IMR-90 (cell line): Measurements from ENCODE around the gene TIGD3. TPM values are rescaled to one million over a fixed set of nuclear protein-coding genes. Genes with fewer than 3 reads are reported as not detected.

Experiments used
- ATAC-seq: fragments of 200-7000 bp; cut with Tn5 transposase; 2 replicates; pipeline ENCODE4 v1.9.1; 2020; ENCODE audit warnings: low read depth, mild to moderate bottlenecking, moderate library complexity
- BruUV-seq: library from RNA; stranded (reverse); fragments of 400-500 nt; replicated peaks from 2 replicates; lab custom pipeline; 2021; lab: Mats Ljungman, UMichigan
- CTCF ChIA-PET: fragments of 300-600 bp; formaldehyde crosslinking; extraction: SDS; loops from one replicate; lab custom pipeline; 2021; ENCODE audit warnings: antibody characterized with exemption; lab: Yijun Ruan, JAX
- POLR2A ChIA-PET: fragments of 300-600 bp; sonication (Branson Sonifier 250); formaldehyde crosslinking; loops from one replicate; lab custom pipeline; 2022; ENCODE audit warnings: antibody characterized with exemption; ENCODE audit not compliant: unreplicated experiment; lab: Charles Lee
- DNase-seq: peaks from one replicate; pipeline ENCODE4 v3.0.0; 2013
- H2AFZ ChIP-seq: replicated peaks from 2 replicates; pipeline ENCODE3; 2013; ENCODE audit warnings: low read length, mild to moderate bottlenecking; ENCODE audit not compliant: poor library complexity
- H2AK5ac ChIP-seq: 2 replicates; pipeline ENCODE4 v1.6.1; 2013; ENCODE audit warnings: low read depth, low read length, inconsistent platforms
- H2AK9ac ChIP-seq: replicated peaks from 2 replicates; pipeline ENCODE3; 2013; ENCODE audit warnings: mild to moderate bottlenecking, low read depth, low read length, moderate library complexity; ENCODE audit not compliant: poor library complexity
- H2BK120ac ChIP-seq: 2 replicates; pipeline ENCODE4 v1.6.1; 2013; ENCODE audit warnings: low read depth, low read length, inconsistent platforms
- H2BK15ac ChIP-seq: 3 replicates; pipeline ENCODE4 v1.6.1; 2013; ENCODE audit warnings: low read depth, low read length, inconsistent platforms
- H2BK20ac ChIP-seq: 2 replicates; pipeline ENCODE4 v1.6.1; 2013; ENCODE audit warnings: low read depth, mild to moderate bottlenecking, inconsistent platforms, low read length, moderate library complexity
- H2BK5ac ChIP-seq: 2 replicates; pipeline ENCODE4 v1.6.1; 2013; ENCODE audit warnings: mild to moderate bottlenecking, low read depth, low read length, inconsistent platforms; ENCODE audit not compliant: poor library complexity, severe bottlenecking
- H3K14ac ChIP-seq: replicated peaks from 2 replicates; pipeline ENCODE4 v1.6.1; 2013; ENCODE audit warnings: low read depth, low read length, inconsistent platforms
- H3K18ac ChIP-seq: 2 replicates; pipeline ENCODE4 v1.6.1; 2013; ENCODE audit warnings: low read depth, low read length, control low read depth
- H3K23ac ChIP-seq: 2 replicates; pipeline ENCODE4 v1.6.1; 2013; ENCODE audit warnings: low read depth, low read length, inconsistent platforms
- H3K27ac ChIP-seq: 2 replicates; pipeline ENCODE4 v1.5.1; 2013; ENCODE audit warnings: mild to moderate bottlenecking, control low read depth, low read length; ENCODE audit not compliant: insufficient read depth
- H3K27me3 ChIP-seq: 2 replicates; pipeline ENCODE4 v1.6.1; 2013; ENCODE audit warnings: low read length; ENCODE audit not compliant: control insufficient read depth, insufficient read depth
- H3K36me3 ChIP-seq: 2 replicates; pipeline ENCODE4 v1.6.1; 2013; ENCODE audit warnings: low read length, mixed read lengths; ENCODE audit not compliant: control insufficient read depth, insufficient read depth
- H3K4ac ChIP-seq: 2 replicates; pipeline ENCODE4 v1.6.1; 2013; ENCODE audit warnings: low read depth, low read length, inconsistent platforms
- H3K4me1 ChIP-seq: 2 replicates; pipeline ENCODE4 v1.6.1; 2013; ENCODE audit warnings: low read length, mixed read lengths; ENCODE audit not compliant: control insufficient read depth, insufficient read depth
- H3K4me2 ChIP-seq: 2 replicates; pipeline ENCODE4 v1.6.1; 2013; ENCODE audit warnings: low read depth, mild to moderate bottlenecking, control low read depth, low read length, moderate library complexity
- H3K4me3 ChIP-seq: 2 replicates; pipeline ENCODE4 v1.5.1; 2013; ENCODE audit warnings: low read depth, mild to moderate bottlenecking, control low read depth, low read length, moderate library complexity; ENCODE audit not compliant: insufficient read depth
- H3K56ac ChIP-seq: 2 replicates; pipeline ENCODE4 v1.6.1; 2013; ENCODE audit warnings: low read length, inconsistent platforms; ENCODE audit not compliant: insufficient read depth; ENCODE audit errors: extremely low read depth
- H3K79me1 ChIP-seq, 2 experiments: 2 replicates each; pipeline ENCODE4 v1.6.1; 2013; ENCODE audit warnings: low read length in 2 of 2, inconsistent platforms in 1 of 2, low read depth in 1 of 2
- H3K9ac ChIP-seq: 2 replicates; pipeline ENCODE4 v1.6.1; 2013; ENCODE audit warnings: low read depth, low read length, control low read depth
- H3K9me1 ChIP-seq: 2 replicates; pipeline ENCODE4 v1.6.1; 2013; ENCODE audit warnings: low read length, inconsistent platforms; ENCODE audit not compliant: insufficient read depth
- H3K9me3 ChIP-seq: 2 replicates; pipeline ENCODE4 v1.6.1; 2013; ENCODE audit warnings: low read length; ENCODE audit not compliant: control insufficient read depth, insufficient read depth
- H4K20me1 ChIP-seq: 2 replicates; pipeline ENCODE4 v1.6.1; 2013; ENCODE audit warnings: low read length, inconsistent platforms; ENCODE audit not compliant: insufficient read depth
- H4K5ac ChIP-seq: 2 replicates; pipeline ENCODE4 v1.6.1; 2013; ENCODE audit warnings: mild to moderate bottlenecking, low read depth, low read length, control low read depth
- H4K8ac ChIP-seq, 2 experiments: 2 replicates each; pipeline ENCODE4 v1.6.1; 2013; ENCODE audit warnings: low read depth in 2 of 2, low read length in 2 of 2, control low read depth in 1 of 2, inconsistent platforms in 1 of 2
- H4K91ac ChIP-seq: 2 replicates; pipeline ENCODE4 v1.6.1; 2013; ENCODE audit warnings: low read depth, low read length, inconsistent platforms; ENCODE audit not compliant: insufficient read depth
- CEBPB ChIP-seq: IDR thresholded peaks from 2 replicates; pipeline ENCODE4 v1.6.1; 2012; ENCODE audit warnings: low read depth, low read length, improper control_type of control experiment
- CHD1 ChIP-seq: IDR thresholded peaks from 2 replicates; pipeline ENCODE4 v1.6.1; 2012; ENCODE audit warnings: low read depth, low read length, improper control_type of control experiment
- FOS ChIP-seq: fragments of 150-350 bp; IDR thresholded peaks from 2 replicates; pipeline ENCODE4 v1.6.1; 2016; ENCODE audit warnings: low read depth, low read length
- MAFK ChIP-seq: IDR thresholded peaks from 2 replicates; pipeline ENCODE4 v1.6.1; 2012; ENCODE audit warnings: low read depth, low read length, improper control_type of control experiment
- MAZ ChIP-seq: IDR thresholded peaks from 2 replicates; pipeline ENCODE4 v1.6.1; 2012; ENCODE audit warnings: low read depth, mild to moderate bottlenecking, low read length, improper control_type of control experiment, moderate library complexity, borderline replicate concordance
- MXI1 ChIP-seq: IDR thresholded peaks from 2 replicates; pipeline ENCODE4 v1.6.1; 2012; ENCODE audit warnings: low read depth, mild to moderate bottlenecking, low read length, moderate library complexity, borderline replicate concordance
- NFE2L2 ChIP-seq: fragments of 150-350 bp; IDR thresholded peaks from 2 replicates; pipeline ENCODE4 v1.6.1; 2016; ENCODE audit warnings: low read depth, mild to moderate bottlenecking, low read length
- POLR2A ChIP-seq: IDR thresholded peaks from 2 replicates; pipeline ENCODE4 v1.6.1; 2012; ENCODE audit warnings: mild to moderate bottlenecking, low read depth, low read length
- RAD21 ChIP-seq: IDR thresholded peaks from 2 replicates; pipeline ENCODE4 v1.6.1; 2012; ENCODE audit warnings: low read length, improper control_type of control experiment
- RCOR1 ChIP-seq: IDR thresholded peaks from 2 replicates; pipeline ENCODE4 v1.6.1; 2012; ENCODE audit warnings: mild to moderate bottlenecking, low read length, improper control_type of control experiment; ENCODE audit not compliant: insufficient replicate concordance
- RFX5 ChIP-seq: IDR thresholded peaks from 2 replicates; pipeline ENCODE4 v1.8.0; 2012; ENCODE audit warnings: low read depth, mild to moderate bottlenecking, low read length, moderate library complexity
- SMC3 ChIP-seq: fragments of 150-350 bp; IDR thresholded peaks from 2 replicates; pipeline ENCODE4 v1.6.1; 2016; ENCODE audit warnings: low read depth, mild to moderate bottlenecking, antibody characterized with exemption, low read length, moderate library complexity
- WGBS, 2 experiments: methylation state at CpG; one replicate each; pipeline versions ENCODE4 v1.1.5 to v1.1.7; 2013; ENCODE audit warnings: missing lambda C conversion rate in 2 of 2; ENCODE audit not compliant: insufficient read length in 1 of 2; ENCODE audit errors: extremely low coverage in 2 of 2; 5-methylcytosine and 5-hydroxymethylcytosine counted together
- dilution Hi-C: fragments of 300-500 bp; cut with HindIII; formaldehyde crosslinking; loops from one replicate; pipeline ENCODE4 v1.14.3; 2018; ENCODE audit warnings: low sequenced_read_pairs; ENCODE audit not compliant: unreplicated experiment
- in situ Hi-C: fragments of 300-500 bp; cut with MboI; formaldehyde crosslinking; loops from 3 replicates; pipeline ENCODE4 v1.14.3; 2019; ENCODE audit warnings: low sequenced_read_pairs, inconsistent platforms, mixed read lengths
- intact Hi-C: fragments of 100-400 bp; cut with micrococcal nuclease; formaldehyde crosslinking; loops from 2 replicates; pipeline ENCODE4 v1.10.0; 2022
- polyA plus RNA-seq, 3 experiments: library from polyadenylated mRNA; depleted of rRNA; stranded (reverse); fragments of >200 nt; gene quantifications; 2 replicates each; pipeline ENCODE4 v1.2.3, GENCODE V29; 2012; ENCODE audit warnings: low replicate concordance in 1 of 3
- total RNA-seq: library from RNA; depleted of rRNA; stranded (reverse); fragments of >200 nt; gene quantifications from 2 replicates; pipeline ENCODE4 v1.2.3, GENCODE V29; 2012
- TF ChIP-seq, protein P1 (sequence below): conservative IDR thresholded peaks from 2 replicates; pipeline ENCODE4 v1.5.1; 2012; ENCODE audit warnings: mild to moderate bottlenecking, low read depth, low read length, improper control_type of control experiment
- TF ChIP-seq, protein P2 (sequence below): fragments of 150-350 bp; IDR thresholded peaks from 2 replicates; pipeline ENCODE4 v1.6.1; 2017; ENCODE audit warnings: mild to moderate bottlenecking, antibody characterized with exemption, low read length, low read depth
- TF ChIP-seq, protein P3 (sequence below): fragments of 150-350 bp; IDR thresholded peaks from 2 replicates; pipeline ENCODE4 v1.6.1; 2016; ENCODE audit warnings: low read depth, mild to moderate bottlenecking, low read length, moderate library complexity, borderline replicate concordance

The TIGD3 gene
- total and polyA plus RNA-seq, 2 of the 4 experiments (the other 2 are of a cell fraction), result 0.12 TPM; not detected in 1

DNA sequence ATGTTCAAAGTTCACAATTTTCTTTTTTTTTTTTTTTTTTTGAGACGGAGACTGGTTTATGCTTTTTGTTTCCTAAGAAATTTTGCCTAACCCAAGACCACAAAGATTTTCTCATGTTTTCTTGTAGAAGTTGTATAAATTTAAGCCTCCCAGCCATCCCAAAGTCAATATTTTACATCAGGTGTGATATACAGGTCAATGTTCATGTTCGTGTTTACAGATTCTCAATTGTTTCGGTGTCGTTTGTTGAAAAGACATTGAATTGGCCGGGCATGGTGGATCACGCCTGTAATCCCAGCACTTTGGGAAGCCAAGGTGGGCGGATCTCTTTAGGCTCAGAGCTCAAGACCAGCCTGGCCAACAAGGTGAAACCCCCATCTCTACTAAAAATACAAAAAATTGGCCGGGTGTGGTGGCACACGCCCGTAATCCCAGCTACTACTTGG, 47.3 kb downstream of the TIGD3 start (continued):
- TF ChIP-seq, protein P1, sequence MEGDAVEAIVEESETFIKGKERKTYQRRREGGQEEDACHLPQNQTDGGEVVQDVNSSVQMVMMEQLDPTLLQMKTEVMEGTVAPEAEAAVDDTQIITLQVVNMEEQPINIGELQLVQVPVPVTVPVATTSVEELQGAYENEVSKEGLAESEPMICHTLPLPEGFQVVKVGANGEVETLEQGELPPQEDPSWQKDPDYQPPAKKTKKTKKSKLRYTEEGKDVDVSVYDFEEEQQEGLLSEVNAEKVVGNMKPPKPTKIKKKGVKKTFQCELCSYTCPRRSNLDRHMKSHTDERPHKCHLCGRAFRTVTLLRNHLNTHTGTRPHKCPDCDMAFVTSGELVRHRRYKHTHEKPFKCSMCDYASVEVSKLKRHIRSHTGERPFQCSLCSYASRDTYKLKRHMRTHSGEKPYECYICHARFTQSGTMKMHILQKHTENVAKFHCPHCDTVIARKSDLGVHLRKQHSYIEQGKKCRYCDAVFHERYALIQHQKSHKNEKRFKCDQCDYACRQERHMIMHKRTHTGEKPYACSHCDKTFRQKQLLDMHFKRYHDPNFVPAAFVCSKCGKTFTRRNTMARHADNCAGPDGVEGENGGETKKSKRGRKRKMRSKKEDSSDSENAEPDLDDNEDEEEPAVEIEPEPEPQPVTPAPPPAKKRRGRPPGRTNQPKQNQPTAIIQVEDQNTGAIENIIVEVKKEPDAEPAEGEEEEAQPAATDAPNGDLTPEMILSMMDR, result no peak
- no peak for TF ChIP-seq CHD1
- no peak for TF ChIP-seq MXI1
- no peak for TF ChIP-seq CEBPB
- TF ChIP-seq FOS, result no peak
- TF ChIP-seq POLR2A, result no peak

DNA sequence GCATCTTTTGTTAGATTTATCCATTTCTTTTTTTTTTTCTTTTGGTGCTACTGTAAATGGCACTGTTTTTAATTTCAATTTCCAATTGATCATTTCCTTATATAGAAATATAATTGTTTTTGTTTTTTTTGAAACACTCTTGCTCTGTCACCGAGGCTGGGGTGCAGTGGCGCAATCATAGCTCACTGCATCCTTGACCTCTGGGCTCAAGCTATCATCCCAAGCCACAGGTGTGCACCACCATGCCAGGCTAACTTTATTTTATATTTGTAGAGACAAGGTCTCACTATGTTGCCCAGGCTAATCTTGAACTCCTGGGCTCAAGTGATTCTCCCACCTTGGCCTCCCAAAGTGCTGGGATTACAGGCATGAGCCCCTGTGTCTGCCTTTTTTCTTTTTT, 48.2 kb downstream of the TIGD3 start:
- H4K5ac ChIP-seq, result no peak overlapping the region
- H2BK5ac ChIP-seq, result no peak overlapping the region
- peaks cover 4% of the 10 kb centered on the region for H3K9me1 ChIP-seq
- H3K4ac ChIP-seq, result no peak overlapping the region
- no peak for ATAC-seq
- intact Hi-C loops (no loop called here), in situ Hi-C loops (no loop called here), dilution Hi-C loops (no loop called here)
- H3K56ac ChIP-seq, result no peak overlapping the region
- peaks cover 57% of the 10 kb centered on the region for H3K36me3 ChIP-seq
- peaks cover 7% of the 10 kb centered on the region for H4K20me1 ChIP-seq
- H3K4me3 ChIP-seq, result no peak overlapping the region
- H3K27ac ChIP-seq, result no peak overlapping the region
- no peak overlapping the region for H3K4me2 ChIP-seq
- no peak overlapping the region for H3K23ac ChIP-seq
- H2BK15ac ChIP-seq, result no peak overlapping the region
- no peaks in the 10 kb centered on the region for H3K9me3 ChIP-seq
- no peak overlapping the region for H2AK5ac ChIP-seq
- H4K91ac ChIP-seq, result no peak overlapping the region
- no peaks in the 10 kb centered on the region for H3K27me3 ChIP-seq
- no peak for DNase-seq
- no peak overlapping the region for H3K18ac ChIP-seq
- H3K79me1 ChIP-seq, result peaks cover 9 to 27% of the 10 kb centered on the region in 2 experiments
- 0 out of 2 replicates have a peak, but pooled peaks cover 1% of the 10 kb centered on the region for H3K4me1 ChIP-seq
- H2AFZ ChIP-seq, result no peak overlapping the region
- WGBS, 2 experiments, result no CpG with 5 or more reads among the region's 2 CpGs
- no peak overlapping the region for H2AK9ac ChIP-seq
- H2BK20ac ChIP-seq, result no peak overlapping the region
- no peak overlapping the region for H2BK120ac ChIP-seq
- no peak overlapping the region for H3K9ac ChIP-seq
- no TSS peak for BruUV-seq
- no peak overlapping the region for H4K8ac ChIP-seq
- H3K14ac ChIP-seq, result no peak overlapping the region
- ChIA-PET POLR2A (no interaction called here), CTCF (no interaction called here)
- TF ChIP-seq RCOR1, result no peak
- no peak for TF ChIP-seq SMC3
- no peak for TF ChIP-seq MAZ
- TF ChIP-seq RAD21, result no peak
- TF ChIP-seq, protein P2, sequence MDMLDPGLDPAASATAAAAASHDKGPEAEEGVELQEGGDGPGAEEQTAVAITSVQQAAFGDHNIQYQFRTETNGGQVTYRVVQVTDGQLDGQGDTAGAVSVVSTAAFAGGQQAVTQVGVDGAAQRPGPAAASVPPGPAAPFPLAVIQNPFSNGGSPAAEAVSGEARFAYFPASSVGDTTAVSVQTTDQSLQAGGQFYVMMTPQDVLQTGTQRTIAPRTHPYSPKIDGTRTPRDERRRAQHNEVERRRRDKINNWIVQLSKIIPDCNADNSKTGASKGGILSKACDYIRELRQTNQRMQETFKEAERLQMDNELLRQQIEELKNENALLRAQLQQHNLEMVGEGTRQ, result no peak
- TF ChIP-seq NFE2L2, result no peak
- TF ChIP-seq RFX5, result no peak
- no peak for TF ChIP-seq CEBPB
- no peak for TF ChIP-seq POLR2A
- TF ChIP-seq, protein P3, sequence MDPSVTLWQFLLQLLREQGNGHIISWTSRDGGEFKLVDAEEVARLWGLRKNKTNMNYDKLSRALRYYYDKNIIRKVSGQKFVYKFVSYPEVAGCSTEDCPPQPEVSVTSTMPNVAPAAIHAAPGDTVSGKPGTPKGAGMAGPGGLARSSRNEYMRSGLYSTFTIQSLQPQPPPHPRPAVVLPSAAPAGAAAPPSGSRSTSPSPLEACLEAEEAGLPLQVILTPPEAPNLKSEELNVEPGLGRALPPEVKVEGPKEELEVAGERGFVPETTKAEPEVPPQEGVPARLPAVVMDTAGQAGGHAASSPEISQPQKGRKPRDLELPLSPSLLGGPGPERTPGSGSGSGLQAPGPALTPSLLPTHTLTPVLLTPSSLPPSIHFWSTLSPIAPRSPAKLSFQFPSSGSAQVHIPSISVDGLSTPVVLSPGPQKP, result no peak
- TF ChIP-seq MAFK, result no peak
